HG02588 (cell line): ENCODE results near the gene MYO1B.
A peak's percentile ranks its signal among the peaks of the same experiment; 100 is the strongest.

Experiments
- ATAC-seq: cut with Tn5 transposase; IDR thresholded peaks from one replicate; pipeline ENCODE4 v1.9.1; 2021; ENCODE audit warnings: mild to moderate bottlenecking, moderate library complexity; ENCODE audit not compliant: unreplicated experiment

Gene MYO1B

DNA sequence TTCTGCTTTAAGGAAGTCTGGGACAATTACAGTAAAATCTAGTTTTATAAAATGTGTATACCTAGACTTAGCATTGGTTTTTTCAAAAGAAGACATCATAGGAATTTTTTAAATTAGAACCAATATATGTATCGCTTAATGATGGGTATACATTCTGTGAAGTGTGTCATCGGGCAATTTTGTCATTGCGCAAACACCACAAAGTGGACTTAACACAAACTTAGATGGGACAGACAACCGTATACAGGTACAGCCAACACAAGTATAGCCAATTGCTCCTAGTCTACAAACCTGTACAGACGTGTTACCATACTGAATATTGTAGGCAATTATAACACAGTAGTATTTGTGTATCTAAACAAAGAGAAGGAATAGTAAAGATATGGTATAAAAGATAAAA, 12.7 kb downstream of the MYO1B start:
- ATAC-seq, result no peak

DNA sequence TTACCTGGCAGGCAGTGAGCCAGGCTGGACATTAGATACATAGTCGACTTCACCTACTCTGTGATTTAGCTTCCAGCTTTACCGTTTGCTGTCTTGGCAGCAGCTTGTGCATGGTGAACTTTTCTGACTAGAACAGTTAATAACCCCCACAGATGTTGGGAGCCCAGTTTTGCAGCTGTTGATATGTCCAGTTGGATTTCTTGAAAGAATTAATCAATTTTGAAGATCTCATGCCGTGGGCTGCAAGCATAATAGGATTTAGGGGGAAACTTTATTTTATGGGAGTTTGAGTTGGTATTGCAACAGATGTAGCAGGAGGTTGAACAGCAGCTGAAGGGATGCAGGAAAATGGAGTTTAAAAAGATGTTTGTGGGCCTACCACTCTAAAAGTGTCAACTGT, 13.8 kb downstream of the MYO1B start:
- ATAC-seq, result no peak

DNA sequence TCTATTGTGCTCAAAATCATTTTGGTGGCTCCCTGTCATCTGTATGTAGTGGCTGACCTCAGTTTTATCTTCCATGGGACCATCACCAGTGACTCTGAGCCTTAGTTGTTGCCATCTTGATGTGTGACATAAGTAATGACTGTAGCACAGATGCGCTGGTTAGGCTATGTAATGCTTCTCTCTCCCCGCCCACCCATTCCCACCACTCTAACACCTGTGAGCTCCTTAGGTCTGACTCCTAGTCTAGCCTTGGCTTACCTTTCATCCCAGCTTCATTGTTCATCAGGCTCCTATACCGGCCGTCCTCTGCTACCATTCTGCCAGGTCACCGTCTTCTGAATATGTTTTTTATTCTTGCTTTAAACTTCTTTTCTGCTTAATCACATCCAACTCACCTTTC, 17.2 kb downstream of the MYO1B start:
- ATAC-seq, result no peak

DNA sequence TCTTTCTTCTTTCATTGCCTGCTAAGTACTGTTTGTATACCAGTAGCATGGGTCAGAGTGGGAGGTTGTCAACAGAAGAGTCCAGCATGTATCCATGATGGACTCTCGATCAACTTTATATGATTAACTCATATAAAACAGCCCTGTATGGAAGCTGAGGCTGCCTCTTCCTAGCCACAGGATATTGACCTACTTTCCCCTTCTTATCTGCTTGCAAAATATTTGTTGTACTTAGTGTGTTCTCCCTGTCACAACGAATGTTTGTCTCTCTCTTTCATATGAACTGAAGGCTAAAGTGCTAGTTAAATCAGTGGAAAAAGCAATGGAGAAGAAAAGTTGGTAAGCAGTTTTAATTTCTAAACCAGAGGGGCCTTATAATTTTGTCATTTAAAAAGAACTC, 17.8 kb downstream of the MYO1B start:
- ATAC-seq, result no peak

DNA sequence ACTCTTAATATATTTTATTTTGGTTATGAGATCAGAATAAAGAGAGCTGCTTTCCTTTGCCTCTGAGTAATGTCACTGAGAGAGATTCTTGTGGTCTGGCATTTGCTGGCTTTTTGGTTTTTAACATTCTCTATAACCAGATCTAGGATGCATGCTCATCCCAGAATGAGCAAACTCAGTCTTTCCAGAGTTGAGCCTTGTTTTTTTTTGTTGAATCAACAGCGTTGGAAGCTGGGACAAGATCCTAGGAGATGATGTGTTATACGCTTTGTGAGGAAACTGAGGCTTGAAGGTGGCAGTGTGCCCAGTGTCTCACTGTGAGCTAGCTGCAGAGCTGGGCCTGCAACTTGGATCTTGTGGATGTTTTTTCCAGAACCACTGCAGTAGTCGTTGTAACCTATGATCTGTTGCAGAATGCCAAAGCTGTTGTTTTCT, 19.5 kb downstream of the MYO1B start:
- no peak for ATAC-seq

DNA sequence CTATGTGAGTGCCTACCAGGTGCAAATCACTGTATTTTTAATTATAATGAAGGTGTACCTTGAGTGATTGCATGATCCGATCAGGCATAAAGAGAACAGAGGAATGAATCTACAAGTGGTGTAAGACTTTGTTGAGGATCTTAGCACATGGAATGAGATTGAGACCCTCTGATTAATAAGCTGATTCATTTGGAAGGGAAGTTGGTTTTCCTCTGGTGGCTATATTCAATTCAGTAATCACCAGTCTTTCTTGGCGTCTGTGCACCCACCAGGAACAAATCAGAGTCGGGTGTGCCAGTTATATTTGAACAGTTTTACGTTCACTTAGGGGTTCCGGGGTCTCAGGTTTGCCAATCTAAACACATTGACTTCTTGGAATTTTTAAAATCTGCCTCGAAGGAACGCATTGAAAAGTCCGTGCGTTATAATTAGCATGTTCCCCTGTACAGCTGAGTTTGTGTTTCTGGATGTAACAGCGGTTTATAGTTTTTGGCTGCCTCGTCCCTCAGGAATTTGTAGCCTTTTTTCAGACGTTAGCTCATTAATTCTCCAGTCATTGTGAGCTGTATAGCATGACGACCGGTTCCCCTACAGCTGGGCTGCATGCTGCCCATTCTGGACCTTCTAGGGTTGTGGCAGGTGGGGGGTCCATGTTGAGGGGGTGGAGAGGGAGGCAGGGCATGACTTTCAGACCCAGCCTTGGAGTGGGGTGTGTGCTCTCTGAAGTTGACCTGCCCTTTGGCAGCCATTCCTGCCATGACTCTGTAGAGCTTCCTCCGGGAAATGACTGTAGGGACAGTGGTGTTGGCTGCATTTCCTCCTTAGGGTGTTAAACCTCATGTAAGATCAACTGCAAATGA, 20.3 kb downstream of the MYO1B start:
- ATAC-seq, result no peak

DNA sequence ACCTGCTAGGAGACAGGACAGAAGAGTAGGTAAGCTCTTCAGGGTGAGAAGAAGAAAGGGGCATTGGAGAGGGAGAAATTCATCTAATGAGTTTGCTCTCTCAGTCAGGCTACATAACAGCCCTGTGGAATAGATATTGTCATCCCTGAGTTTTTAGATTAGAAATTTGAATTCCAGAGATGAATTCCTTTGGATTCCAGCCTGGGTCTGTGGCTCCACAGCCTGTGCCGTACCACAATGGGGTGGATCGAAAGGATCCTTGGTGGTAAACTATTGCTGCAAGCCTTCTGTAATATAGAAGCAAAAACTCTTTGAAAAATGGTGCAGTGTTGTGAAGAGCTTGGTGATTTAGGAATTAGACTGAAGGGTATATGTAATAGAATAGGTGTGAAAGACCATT, 21.0 kb downstream of the MYO1B start:
- ATAC-seq, result no peak

DNA sequence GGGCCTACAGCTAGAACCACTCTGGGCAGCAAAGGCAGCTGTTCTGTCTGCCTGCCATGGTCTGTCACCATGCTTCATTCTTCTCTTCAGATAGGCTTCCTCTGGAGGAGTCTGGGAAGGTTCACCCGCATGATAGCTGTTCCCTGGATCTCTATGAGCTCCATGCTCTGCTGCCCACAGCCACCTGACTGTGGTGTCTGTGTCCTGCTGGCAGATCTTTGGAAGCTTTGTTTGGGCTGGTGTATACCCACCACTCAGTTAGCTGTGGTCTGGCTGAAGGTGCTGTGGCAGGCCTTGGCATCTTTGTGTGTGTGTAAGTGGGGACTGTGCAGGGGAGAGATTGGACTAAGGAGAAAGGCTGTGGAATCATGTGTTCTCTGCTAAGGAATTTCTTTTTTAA, 23.4 kb downstream of the MYO1B start:
- ATAC-seq, result no peak

DNA sequence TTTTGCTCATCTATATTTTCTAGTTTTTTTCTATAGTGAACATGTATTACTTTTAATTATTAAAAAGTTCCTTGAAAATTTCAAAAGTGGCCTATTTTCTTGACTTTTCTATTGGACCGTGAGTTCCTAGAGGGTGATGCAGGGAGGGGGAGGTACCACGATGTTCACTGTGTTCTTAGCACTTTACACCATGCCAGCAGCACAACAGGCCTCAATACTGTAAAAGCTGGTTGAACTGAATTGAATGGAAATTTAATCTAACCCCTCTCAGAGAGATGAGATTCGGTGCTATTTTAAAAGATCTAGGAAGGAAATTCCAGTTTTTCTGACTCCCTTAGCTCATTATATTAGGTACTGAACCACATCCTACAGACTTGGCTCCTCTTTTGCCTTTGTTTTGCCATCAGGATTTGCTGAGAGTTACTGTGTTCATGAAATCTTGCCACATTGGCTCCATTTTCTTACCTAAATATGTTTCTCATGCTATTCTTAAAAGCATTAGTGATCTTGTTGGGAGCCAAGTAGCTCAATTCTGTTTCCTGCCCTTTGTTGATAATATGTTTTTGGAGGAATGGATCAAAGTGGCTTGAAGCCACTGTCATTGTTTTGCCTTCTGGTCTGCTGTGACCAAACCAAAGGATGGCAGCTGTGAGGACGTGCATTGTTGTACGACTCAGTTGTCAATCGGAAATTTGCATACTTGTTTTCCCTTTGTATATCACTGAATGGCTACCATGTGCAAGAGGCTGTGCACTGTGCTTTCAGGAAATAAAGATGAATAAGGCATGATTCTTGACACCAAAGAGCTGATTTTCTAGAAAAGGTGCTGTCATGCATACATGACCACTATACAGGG, 25.3 kb downstream of the MYO1B start:
- no peak for ATAC-seq

DNA sequence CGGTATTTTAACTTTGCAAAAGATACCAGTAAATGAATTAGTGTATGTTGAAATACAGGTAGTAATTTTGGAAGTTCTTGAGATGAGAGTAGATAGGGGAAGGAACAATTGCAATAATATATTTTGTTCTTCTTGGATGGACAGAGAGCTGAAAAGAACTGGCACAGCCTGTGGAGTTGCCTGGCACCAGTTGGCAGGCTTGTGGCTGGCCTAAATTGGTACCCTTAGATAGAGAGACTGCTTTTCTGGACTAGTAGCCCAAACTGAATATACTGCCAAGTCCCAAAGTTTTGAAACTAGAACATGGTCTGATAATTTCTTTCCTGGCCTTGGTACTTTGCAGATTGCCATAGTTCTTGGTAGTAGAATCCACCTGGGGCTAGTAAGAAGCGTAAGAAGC, 26.9 kb downstream of the MYO1B start:
- no peak for ATAC-seq

DNA sequence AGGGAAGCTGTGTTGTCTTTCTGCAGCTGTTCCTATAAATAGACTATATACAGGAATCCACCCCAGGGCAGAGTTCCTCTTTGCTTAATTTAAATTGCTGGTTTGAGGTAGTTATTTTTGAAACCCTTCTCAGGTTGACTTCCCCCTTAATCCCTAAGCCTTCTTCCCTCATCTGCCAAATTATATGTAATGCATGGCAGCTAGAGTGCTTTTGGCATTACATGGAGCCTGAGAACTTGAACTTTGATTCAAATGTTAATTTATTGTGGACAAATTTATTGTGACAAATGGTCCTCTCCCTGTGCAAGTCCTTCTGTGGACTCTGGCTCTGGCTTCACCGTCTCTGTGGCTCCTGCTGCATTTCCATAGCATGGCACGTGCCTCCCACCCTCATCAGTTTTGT, 29.2 kb downstream of the MYO1B start:
- ATAC-seq, result peak; percentile 64

DNA sequence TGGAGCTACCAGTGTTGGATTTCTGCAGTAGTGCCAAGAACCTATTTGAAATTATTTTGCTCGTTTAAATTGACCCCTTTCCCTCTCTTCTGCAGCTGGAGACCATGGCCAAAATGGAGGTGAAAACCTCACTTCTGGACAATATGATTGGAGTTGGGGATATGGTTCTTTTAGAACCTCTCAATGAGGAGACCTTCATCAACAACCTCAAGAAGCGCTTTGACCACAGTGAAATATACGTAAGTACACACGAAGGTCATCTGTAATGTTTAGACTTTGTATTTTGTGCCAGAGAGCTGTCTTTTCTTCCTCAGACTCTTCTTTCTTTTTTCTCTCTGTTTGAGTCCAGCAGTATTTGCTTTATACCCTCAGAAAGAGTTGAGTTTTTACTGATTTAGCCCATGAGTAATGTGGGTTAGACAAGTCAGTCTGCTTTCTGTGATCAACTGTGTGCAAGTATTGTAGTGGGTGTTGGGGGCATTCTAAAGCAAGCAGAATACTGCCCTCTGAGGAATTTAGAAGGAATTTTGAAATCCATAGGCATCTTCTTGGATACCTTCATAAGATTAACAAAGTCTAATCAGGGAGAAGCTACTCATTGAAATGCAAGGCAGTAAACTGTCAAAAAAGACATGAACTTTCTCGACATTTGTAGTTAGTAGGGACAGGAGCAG, 31.7 kb downstream of the MYO1B start:
- ATAC-seq, result no peak

DNA sequence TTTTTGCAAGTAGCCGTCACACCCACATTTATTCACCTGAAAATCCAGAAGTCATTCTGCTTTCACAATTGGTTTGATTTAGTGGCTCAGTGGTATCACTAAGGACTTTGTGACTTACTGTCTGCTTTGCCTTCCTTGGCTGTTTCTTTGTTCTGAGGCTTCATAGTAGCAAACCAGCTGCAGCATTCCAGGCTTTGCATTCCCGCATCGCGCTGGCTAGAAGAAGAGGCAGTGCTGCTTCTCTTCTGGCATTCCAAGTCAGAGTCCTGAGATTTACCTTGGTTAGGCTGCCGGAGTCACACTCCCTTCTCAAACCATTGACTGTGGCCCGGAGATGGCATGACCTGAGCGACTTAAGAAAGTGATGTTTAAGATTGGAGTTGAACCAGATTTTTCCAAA, 35.1 kb downstream of the MYO1B start:
- ATAC-seq, result no peak

DNA sequence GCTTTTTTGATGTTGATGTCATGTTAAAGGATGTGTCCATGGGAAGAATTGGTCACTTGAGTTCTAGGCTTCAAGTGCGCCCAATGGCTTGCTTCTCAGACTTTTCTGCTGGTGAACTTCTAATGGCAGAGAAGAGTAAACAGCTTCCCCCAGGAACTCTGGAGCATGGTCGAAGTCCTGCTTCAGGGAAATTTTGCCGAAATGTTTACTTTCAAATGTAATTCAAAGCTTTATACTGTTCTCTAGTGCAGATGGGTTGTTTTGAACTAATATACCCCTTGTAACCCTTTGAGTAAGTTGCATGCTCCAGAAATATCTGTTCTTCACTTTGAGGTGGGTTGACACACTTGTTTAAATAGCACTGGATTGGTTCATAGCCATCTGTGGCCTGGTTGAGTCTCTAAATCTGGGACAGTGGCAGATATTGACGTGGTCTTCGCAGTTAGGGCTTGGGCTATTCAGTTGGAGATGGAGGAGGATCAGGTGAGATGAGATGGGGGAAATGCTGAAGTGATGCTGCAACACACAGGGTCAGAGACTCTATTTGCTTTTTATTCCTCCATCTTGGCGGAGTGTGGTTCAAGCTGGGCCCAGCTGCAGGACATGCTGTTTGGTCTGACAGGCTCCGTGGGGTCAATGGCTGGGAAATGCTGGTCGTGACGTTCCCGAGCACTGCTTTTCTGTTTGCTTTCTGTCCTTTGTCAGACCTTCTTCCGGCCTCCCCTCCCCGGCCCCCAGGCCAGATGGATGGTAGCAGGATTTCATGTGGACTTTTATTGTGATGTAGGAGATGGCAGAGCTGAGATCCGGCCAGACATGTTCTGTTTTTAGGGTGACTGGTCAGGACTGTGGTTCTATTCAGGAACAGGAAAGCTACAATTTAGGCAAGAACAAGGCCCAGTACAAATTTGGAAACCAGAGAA, 35.9 kb downstream of the MYO1B start:
- ATAC-seq, result no peak

DNA sequence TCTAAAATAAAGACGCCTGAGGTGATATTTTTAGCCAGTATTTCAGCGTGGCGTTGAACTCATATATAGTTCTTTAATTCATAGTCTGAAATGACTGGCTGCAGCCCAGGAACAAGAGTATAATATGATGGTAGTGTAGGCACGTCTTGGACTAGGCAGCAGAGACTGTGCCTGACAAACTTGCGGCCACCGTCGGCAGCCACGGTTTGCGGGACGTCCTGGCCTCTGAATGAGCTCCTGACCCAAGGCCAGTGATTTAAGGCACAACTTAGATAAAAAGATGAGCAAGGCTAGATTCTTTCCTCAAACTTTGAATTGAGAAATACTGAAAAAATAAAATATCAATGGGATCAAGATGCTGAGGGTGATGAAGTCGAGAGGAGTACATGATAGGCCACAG, 40.0 kb downstream of the MYO1B start:
- no peak for ATAC-seq

DNA sequence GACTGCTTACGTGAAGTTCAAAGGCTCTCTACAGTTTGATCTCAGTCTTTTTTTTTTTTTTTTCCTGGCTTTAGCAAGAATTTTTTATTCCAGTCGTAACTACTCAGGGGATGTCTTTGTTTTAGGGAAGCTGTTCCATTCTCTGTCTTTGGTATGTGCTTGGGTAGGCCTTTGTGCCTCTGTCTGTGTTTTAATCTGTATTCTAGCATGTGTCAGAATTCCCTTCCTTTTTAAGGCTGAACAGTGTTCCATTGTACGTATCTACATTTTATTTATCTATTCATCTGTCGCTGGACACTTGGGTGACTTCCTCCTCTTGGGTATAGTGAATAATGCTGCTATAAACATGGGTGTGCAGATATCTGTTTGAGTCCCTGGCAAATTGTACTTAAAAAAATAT, 42.6 kb downstream of the MYO1B start:
- no peak for ATAC-seq

DNA sequence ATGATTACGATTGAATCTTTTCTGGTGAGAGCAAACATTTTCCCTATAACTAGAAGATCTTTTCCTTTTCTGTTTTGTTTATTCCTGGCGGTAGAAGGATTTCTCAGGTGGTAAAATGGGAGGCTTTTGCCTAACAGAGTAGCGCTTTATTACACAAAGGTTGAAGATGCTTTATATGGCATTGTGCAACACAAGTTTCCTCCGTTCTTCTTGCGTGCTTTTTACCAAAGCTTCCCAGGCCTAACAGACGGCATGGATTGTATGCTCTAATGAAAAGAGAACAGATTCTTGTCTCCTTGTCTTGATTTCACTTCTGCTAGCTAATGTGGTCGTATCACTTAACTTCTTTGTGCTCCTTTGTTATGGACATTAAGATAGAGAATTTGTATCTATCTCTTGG, 43.8 kb downstream of the MYO1B start:
- no peak for ATAC-seq

DNA sequence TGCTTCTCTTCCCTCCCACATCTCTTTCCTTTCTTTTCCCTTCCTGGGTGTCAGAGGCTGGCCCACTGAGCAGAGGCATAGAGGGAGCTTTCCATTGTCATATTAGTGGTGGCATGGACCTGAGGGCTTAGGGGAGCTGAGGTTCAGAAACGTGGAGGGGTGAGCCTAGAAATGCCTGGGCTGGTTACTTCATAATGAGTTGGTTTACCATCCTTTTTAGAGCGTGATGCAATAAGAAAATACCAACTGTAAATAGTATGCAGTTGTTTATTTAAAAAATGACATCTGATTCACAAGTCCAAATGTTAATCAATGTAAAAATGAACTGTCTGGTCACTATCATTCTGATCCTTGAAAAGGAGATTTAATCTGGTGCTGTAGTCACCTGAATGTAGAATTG, 46.3 kb downstream of the MYO1B start:
- no peak for ATAC-seq

DNA sequence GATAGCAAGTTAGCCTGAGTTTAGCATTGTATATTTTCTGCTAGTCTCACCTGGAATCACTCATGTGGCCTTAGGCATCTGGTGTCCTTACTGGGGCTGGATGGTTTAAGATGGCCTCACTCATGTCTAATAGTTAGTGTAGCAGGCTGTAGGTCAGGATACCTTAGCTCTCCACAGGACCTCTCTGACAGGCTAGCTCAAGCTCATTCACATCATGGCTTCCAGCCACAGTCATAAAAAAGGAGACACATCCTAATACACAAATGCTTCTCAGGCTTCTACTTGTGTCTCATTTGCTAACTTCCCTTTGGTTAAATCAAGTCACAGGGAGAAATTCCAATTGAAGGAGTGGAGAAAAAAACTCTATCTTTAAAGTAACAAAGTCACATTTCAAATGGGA, 47.7 kb downstream of the MYO1B start:
- no peak for ATAC-seq

DNA sequence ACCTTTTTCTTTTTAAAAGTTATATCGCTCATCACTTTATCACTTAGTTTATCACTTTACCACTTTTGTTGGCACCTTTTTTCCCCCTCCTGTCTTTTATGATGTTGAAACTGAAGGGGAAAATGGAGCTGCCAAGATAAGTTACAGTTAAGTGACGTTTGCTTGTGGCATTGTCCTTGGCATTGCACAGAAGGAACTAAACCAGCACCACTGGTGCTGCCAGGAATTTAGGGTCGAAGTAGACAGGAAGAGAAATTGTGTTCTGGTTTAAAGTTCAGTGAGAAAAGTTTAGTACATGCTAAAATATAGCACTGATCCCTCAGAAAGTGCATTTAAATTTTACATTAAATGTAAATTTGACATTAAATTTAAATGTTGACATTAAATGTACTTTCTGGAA, 49.9 kb downstream of the MYO1B start:
- no peak for ATAC-seq
